ENCODE results near the gene FAM210A.

Gene FAM210A

GRCh38 chr18:13627639-13628038 is 98.7 kb downstream of the FAM210A start:
- in situ Hi-C loops (cut with HindIII; ENCODE audit: low pct_ligation_motif_present, low pct_unique_long_range_greater_than_20kb, low sequenced_read_pairs), result no loop called here

GRCh38 chr18:13626544-13626908 is 99.8 kb downstream of the FAM210A start:
- in situ Hi-C loops (cut with HindIII; ENCODE audit: low pct_ligation_motif_present, low pct_unique_long_range_greater_than_20kb, low sequenced_read_pairs), result no loop called here
- no peak for DNase-seq

More at GRCh38 chr18:13627639-13628038, 98.7 kb downstream of the FAM210A start:
- DNase-seq, result no peak

DNA sequence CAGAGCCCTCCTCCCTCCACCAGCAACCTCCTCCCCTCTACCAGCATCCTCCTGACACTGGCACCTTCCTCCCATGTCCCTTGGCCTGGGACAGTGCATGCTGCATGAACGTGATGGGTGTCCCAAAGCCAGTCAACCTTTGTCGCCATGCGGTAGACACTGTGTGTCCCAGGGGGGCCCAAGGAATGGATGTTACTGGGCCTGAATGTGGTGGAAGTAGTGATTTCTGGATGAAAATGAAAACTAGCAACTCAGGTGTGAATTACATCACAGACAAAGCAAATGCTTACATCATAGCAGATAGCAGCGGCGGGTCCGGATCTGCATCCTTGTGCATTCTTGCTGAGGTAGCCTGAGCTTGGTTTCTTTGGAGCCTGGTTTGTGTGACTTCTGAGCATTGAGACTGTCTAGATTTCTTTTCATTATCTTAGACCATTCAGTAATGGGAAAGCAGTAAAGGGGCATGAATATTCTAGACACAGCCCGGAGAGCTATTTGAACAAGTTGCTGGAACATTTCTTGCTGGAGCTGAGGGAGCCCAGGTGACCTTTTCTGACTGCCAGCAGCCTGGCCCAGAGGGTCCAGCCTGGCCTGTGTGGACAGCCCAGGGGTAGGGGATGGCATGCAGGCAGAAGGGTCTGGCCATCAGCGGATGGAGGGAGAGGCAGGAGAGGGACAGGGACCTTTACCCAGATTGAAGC is 100.4 kb downstream of the FAM210A start:
- DNase-seq, result no peak
- in situ Hi-C loops (cut with HindIII; ENCODE audit: low pct_ligation_motif_present, low pct_unique_long_range_greater_than_20kb, low sequenced_read_pairs), result no loop called here

- in situ Hi-C loops (cut with HindIII; ENCODE audit: low pct_ligation_motif_present, low pct_unique_long_range_greater_than_20kb, low sequenced_read_pairs), result no loop called here
- DNase-seq, result no peak
Observed at GRCh38 chr18:13625355-13625754, 101.0 kb downstream of the FAM210A start.

- in situ Hi-C loops (cut with HindIII; ENCODE audit: low pct_ligation_motif_present, low pct_unique_long_range_greater_than_20kb, low sequenced_read_pairs), result no loop called here
- DNase-seq, result no peak
Observed at GRCh38 chr18:13624563-13625237, 101.7 kb downstream of the FAM210A start.

GRCh38 chr18:13623871-13624270 is 102.5 kb downstream of the FAM210A start:
- in situ Hi-C loops (cut with HindIII; ENCODE audit: low pct_ligation_motif_present, low pct_unique_long_range_greater_than_20kb, low sequenced_read_pairs), result no loop called here
- no peak for DNase-seq

DNA sequence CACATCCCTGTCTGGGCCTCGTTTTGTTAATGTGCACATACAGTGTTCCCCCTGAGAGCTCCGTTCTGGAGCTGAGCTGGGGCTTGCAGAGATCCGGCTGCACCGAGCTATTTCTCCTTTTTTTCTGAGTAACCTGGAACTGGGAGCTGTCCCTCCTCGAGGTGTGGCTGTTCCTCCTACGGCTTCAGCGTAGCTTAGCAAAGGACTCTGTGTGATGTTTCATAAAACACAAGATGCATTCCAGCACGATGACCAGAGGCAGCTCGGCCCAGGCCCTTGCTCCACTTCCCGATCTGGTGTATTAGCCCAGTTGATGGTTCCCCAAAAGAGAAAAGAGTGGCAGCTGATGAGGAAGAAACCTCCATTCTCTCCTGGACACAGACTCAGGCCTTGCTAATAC is 103.0 kb downstream of the FAM210A start:
- in situ Hi-C loops (cut with HindIII; ENCODE audit: low pct_ligation_motif_present, low pct_unique_long_range_greater_than_20kb, low sequenced_read_pairs), result no loop called here
- no peak for DNase-seq

- DNase-seq, result no peak
- in situ Hi-C loops (cut with HindIII; ENCODE audit: low pct_ligation_motif_present, low pct_unique_long_range_greater_than_20kb, low sequenced_read_pairs), result no loop called here
Observed at GRCh38 chr18:13622751-13623150, 103.6 kb downstream of the FAM210A start.

- no peak for DNase-seq
- in situ Hi-C loops (cut with HindIII; ENCODE audit: low pct_ligation_motif_present, low pct_unique_long_range_greater_than_20kb, low sequenced_read_pairs), result no loop called here
Observed at GRCh38 chr18:13621886-13622619, 104.3 kb downstream of the FAM210A start.

GRCh38 chr18:13621446-13621849 is 104.9 kb downstream of the FAM210A start:
- in situ Hi-C loops (cut with HindIII; ENCODE audit: low pct_ligation_motif_present, low pct_unique_long_range_greater_than_20kb, low sequenced_read_pairs), result no loop called here
- no peak for DNase-seq

DNA sequence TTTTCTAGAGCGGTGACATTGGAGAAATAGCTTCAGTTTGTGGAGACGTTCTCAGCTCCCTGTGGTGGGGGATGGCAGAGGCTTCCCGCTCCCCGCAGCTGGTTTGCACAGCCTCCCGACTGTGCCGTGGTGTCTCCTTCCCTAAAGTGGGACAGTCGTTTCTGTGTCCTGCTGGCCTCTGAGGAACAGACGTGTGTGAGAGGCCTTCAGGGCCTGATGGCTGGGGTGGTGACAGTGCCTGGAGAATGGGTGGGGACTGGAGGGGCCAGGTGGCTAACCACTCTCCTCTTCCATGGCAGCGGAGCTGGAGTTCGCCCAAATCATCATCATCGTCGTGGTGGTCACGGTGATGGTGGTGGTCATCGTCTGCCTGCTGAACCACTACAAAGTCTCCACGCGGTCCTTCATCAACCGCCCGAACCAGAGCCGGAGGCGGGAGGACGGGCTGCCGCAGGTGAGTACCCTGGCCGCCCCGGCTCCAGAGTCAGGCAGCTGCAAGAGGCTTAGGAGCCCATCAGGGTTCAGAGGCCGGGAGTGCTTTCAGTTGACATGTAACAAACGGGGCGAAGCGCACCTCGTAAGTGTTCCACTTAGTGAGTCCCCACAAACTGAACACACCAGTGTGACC is 105.4 kb downstream of the FAM210A start:
- DNase-seq, result no peak
- in situ Hi-C loops (cut with HindIII; ENCODE audit: low pct_ligation_motif_present, low pct_unique_long_range_greater_than_20kb, low sequenced_read_pairs), result no loop called here

DNA sequence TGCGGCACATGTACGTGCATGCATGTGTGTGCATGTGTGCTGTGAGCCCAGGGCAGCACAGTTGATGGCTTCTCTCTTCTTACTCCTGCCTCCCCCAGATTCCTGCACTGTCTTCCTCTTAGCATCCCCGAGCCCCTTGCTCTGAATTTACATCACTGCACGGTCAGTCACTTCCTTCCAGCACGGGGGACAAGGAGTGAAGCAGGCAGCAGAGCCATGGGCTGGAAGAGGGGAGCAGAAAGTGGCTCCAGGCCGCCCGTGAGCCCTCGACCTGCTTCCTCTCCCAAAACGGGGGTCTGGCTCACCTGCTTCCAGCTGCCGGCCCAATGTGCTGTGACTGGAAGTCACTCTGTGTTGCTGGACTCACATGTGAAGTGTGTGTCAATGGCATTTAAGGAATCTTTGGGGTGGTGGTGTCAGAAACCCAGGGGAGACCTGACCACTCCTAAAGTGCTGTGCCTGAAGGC is 106.1 kb downstream of the FAM210A start:
- in situ Hi-C loops (cut with HindIII; ENCODE audit: low pct_ligation_motif_present, low pct_unique_long_range_greater_than_20kb, low sequenced_read_pairs), result no loop called here
- DNase-seq, result no peak

DNA sequence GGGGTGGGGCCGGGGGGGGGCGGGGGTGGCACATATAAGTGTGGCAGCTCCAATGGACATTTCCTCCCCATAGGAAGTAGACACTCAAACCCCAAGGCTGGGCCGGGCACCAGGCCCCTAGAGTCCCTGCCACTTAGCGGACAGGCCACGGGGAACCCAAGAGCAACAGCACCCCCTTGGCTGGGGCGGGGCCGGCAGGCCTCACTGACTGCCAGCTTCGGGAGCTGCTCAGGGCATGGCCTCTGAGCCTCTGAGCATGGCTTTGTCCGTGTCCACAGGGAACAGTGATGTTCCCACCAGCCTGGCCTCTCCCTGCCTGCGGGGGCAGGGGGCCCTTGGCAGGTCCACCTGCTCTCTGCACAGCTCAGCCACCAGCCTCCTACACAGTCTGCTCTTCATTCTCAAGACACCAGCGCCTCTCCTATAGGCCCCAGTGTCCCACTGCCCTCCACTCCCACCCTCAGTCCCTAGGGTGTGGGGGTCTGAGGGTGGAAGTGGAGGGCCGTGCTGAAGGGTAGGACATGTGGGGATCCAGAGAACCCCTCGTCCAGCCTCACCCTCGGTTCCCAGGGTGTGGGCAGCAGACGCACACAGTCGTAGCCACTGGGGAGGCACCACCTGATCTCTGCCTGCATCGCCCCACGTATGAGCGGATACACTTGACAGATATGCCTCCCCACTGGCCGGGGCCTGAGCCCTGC is 106.7 kb downstream of the FAM210A start:
- no peak for DNase-seq
- in situ Hi-C loops (cut with HindIII; ENCODE audit: low pct_ligation_motif_present, low pct_unique_long_range_greater_than_20kb, low sequenced_read_pairs), result no loop called here

DNA sequence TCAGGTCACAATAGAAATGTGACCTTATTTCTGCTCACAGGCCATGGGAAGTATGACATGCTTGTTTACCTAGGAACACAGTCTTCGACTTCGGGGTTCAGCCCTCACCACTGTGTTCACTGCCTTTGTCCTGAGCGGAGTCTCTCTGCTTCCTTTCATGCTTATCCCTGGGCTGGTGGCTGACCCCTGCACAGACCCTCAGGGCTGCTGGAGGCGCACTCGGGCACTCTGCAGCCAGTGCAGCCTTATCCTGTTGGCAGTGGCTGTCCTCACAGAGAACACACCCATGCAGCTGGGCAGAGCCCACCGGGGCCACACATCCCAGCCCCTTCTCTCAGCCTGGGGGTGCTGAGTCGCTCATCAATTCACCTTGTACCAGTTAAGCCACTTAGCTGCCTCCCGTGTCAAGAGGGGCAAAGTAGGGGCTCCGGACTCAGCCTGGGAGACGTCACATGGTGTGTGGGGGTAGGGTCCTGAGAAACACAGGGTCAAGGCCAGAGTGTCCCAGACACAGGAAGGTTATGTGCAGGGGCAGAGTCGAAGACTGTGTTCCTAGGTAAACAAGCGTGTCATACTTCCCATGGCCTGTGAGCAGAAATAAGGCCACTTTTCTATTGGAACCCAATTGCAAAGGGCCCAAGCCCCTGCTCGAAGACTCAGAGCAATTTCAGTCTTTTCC is 107.5 kb downstream of the FAM210A start:
- DNase-seq, result no peak
- in situ Hi-C loops (cut with HindIII; ENCODE audit: low pct_ligation_motif_present, low pct_unique_long_range_greater_than_20kb, low sequenced_read_pairs), result no loop called here

- in situ Hi-C loops (cut with HindIII; ENCODE audit: low pct_ligation_motif_present, low pct_unique_long_range_greater_than_20kb, low sequenced_read_pairs), result no loop called here
- DNase-seq, result no peak
Observed at GRCh38 chr18:13617826-13618515, 108.4 kb downstream of the FAM210A start.

DNA sequence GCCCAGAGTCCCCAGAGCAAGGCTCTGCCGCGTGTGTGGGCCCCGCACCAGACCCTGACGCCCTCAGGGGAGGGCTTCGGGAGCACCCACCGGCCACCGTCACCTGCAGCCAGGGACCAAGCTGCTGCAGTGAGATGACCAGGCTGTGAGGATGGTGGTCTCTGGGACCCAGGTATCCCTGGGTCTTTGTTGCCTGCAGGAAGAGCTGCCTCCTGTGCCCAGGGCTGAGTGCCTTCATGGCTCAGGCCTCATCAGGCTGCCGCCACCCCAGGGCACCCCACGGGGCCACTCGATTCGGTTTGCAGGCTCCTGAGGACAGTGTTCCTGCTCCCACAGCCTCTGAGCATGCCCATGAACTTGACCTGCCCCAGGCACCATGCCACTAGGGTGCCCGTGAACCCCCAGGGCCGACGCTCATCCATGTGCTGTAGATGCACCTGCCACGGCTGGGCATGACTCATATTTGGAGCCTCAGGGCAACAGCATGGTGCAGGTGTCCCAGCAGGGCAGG is 109.8 kb downstream of the FAM210A start:
- no peak for DNase-seq
- in situ Hi-C loops (cut with HindIII; ENCODE audit: low pct_ligation_motif_present, low pct_unique_long_range_greater_than_20kb, low sequenced_read_pairs), result no loop called here

GRCh38 chr18:13616041-13616440 is 110.3 kb downstream of the FAM210A start:
- DNase-seq, result no peak
- in situ Hi-C loops (cut with HindIII; ENCODE audit: low pct_ligation_motif_present, low pct_unique_long_range_greater_than_20kb, low sequenced_read_pairs), result no loop called here

Measured in ACHN (cell line).